IPS-NIHi11 (cell line): Measurements from ENCODE around the gene LDLRAD3.

Experiments
- DNase-seq: peaks from one replicate; pipeline ENCODE4 v3.0.0; 2012; ENCODE audit warnings: mixed read lengths, low spot score

Gene LDLRAD3

DNA sequence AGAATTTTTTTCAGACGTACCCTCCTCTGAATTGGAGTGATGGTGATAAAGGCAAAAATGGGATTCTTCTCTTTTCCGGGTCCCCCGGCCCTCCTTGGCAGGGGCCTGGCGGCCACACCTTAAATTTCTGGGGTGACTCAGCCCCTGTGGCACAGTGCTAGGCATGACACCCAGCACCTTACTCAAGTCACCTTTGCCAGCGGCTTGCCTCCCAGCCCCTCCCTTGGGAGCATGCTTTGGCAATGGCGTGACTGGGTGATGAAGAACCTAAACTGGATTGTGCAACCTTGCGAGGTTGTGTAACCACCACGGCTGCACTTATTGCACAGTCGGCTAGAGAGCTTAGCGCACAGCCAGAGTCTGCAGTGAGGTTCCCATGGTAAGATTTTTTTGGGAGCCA, 16.2 kb upstream of the LDLRAD3 start:
- DNase-seq = no peak

DNA sequence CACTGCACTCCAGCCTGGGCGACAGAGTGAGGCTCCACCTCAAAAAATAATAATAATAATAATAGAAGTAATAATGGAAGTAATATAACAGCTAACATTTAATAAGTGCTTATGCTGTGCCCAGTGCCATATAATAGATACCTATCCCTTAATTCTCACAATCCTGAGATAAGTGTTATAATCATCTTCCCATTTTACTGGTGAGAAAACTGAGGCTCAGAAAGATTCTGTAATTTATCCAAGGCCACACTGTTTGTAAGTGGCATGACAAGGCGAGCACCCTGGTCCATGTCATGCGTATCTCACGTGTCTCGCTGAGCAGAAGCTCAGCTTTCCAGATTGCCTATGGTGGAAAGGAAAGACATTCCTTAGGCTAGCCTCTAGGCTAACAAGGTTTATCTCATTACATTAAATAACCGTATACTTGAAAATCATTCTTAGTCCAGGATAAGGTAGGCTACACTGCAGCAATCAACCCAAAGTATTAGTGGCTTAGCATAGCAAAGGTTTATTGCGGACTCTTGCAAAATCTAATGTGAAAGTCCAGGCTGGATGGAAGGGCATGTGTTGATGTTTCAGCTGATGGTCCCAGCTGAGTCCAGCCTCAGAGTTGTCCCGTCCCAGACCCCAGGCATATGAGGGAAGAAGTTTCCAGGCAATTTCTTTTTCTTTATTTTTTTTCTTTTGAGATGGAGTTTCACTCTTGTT, 15.0 kb upstream of the LDLRAD3 start:
- DNase-seq = no peak

DNA sequence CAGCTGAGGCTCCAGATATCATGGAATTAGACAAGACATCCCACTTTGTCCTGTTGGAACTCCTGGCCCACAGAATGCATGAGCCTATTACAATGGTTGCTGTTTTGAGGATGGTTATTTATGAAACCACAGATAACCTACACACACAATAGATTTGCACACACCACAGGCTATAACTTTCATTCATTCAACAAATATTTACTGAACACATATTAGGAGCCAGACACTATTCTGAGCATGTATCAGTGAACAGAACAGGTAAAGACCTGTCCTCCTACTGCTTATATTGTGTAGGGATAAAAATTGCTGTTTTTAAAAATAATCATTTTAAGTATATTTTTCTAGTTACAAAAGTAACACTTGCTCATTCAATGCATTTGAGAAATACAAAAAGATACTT, 13.4 kb upstream of the LDLRAD3 start:
- no peak for DNase-seq

GRCh38 chr11:35932121-35932520, 11.7 kb upstream of the LDLRAD3 start:
- no peak for DNase-seq

GRCh38 chr11:35932681-35933319, 11.1 kb upstream of the LDLRAD3 start:
- no peak for DNase-seq

DNA sequence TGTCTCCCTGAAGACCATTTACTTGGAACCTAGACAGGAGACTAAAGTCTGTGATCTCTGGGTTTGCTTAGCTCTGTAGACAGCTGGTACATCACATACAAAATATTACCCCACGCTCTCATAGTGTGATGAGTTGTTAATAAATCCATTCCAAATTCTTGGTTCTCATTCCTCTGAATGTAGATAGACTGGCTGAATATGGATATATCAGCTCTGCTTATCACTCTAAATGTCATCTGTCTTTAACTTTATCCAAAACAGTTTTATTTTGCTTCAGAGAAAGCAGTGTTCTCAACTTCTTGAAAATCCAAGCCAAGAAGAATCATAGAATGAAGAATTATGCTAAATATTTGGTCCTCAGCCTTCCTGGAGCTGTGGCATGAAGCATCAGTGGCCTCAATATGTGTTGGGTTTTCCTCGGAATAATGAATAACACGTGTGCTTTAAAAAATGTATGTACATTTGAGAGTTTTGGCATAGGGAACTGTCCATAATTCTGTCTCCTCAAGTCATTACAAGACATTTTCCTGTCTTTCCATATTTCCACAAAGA, 10.5 kb upstream of the LDLRAD3 start:
- DNase-seq = no peak

GRCh38 chr11:35934271-35934670, 9.6 kb upstream of the LDLRAD3 start:
- DNase-seq = no peak

- no peak for DNase-seq
Measured at GRCh38 chr11:35934981-35935380, 8.9 kb upstream of the LDLRAD3 start.

- DNase-seq = no peak
Measured at GRCh38 chr11:35935390-35935789, 8.5 kb upstream of the LDLRAD3 start.

DNA sequence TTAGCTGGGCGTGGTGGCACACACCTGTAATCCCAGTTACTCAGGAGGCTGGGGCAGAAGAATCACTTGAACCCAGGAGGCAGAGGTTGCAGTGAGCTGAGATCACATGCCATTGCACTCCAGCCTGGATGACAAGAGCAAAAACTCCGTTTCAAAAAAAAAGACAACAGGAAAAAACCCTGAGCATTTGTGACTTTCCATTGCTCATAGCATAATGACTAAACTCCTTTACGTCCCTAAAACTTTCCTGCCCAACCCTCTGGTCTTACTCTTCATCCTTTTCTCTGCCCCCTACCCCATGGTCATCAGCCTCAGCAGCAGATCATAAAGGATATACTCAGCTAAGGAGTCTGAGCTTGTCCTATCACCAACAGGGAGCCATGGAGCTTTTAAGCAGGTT, 6.8 kb upstream of the LDLRAD3 start:
- no peak for DNase-seq

DNA sequence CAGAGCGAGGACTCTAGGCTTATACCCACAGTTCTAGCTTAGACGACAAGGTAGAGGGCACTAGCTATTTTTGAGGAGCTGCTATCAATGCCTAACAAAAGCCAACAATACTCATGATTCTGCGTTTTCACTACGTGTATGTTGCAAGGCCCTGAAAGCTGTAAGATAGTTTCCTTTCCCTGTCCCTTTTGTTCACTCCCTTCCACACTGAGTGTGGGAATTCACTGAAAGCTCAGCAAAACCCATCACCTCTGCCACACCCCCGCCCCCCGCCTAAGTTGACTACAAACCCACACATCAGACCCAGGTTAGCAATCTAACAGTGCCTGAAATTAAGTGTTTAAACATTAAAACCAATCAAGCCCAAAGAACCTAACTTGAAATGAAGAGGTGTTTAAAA, 6.2 kb upstream of the LDLRAD3 start:
- no peak for DNase-seq

- DNase-seq = no peak
Measured at GRCh38 chr11:35938231-35938630, 5.6 kb upstream of the LDLRAD3 start.

- DNase-seq = no peak
Measured at GRCh38 chr11:35943309-35943708, 553 bp upstream of the LDLRAD3 start.

- DNase-seq = peak; percentile 41
Measured at GRCh38 chr11:35944503-35945136, 758 bp downstream of the LDLRAD3 start.

DNA sequence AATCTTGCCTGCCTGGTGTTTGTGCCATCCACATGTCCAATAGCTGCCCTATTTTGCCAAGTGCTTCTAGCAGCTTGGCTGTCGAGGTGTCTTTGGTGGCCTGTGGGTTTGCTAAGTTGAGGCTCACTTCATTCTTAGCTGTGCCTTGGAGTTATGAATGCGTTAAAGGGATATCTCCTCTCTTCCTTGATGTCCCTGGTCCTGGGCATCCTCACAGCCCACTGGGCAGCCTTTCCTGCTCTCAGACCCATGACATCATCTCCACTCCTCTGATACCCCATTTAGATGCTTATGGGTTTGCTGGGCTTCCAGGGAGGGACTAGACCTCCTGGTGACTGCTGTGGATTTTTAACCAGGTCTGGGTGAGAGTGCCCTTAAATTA, 1.3 kb downstream of the LDLRAD3 start:
- DNase-seq = no peak

- no peak for DNase-seq
Measured at GRCh38 chr11:35946766-35947165, 2.9 kb downstream of the LDLRAD3 start.

GRCh38 chr11:35947437-35947836, 3.6 kb downstream of the LDLRAD3 start:
- no peak for DNase-seq

GRCh38 chr11:35949242-35949641, 5.4 kb downstream of the LDLRAD3 start:
- DNase-seq = no peak

GRCh38 chr11:35950082-35950481, 6.2 kb downstream of the LDLRAD3 start:
- DNase-seq = no peak

GRCh38 chr11:35951680-35952079, 7.8 kb downstream of the LDLRAD3 start:
- DNase-seq = no peak

DNA sequence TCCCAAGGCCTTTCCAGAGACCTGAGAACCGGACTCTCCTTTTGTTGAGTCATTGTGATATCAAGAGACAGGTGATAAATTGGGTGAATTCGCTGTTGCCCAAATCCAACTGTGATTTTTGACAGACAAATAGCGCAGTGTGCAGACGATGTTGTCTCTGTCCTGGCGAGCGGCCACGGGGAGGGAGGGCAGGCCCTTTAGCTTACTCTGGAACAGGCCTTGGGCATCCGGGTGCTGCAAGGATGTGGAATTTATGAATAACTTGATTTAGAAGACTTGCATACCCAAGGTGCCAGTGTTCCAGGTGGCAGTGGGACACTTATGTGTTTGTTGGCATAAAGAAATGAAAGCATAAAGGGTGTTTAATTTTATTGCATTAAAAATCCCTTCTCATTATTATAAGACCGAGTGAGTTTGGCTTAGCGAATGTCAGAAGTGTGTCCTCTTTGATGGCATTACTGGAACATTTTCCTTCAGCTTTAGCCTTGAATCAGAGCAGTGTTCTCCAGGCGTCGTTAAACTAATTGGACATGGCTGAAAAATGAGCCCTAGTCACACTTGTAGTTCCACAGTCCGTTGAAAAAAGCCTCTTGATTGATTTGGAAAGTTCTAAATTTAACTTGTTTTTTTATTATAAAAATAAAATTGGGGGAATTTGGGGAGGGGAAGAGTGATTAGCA, 9.4 kb downstream of the LDLRAD3 start:
- no peak for DNase-seq

DNA sequence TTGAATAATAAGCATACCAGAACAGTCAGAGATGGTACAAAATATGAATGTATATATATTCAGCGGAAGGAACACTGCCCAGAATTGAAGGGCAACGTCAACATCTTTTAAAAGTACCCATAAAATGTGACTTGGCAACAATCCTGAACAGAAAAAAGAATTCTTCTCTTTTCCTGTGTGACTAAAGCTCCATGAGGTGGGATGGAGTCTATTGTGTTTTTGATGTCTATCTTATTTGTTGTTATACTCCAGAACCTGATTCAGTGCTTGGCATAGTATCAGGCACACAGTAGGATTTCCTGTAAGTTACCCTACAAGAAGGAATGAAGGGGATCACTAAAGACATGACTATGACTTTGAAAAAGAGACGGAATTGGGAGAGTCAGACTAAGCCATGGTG, 10.3 kb downstream of the LDLRAD3 start:
- no peak for DNase-seq

GRCh38 chr11:35955636-35956035, 11.8 kb downstream of the LDLRAD3 start:
- no peak for DNase-seq
